ENCODE data around the gene RBM14.

- TF ChIP-seq EZH2 (IDR thresholded peaks at IDR 0.05; ENCODE audit: borderline replicate concordance, low read length) (no peak), CTCF (IDR thresholded peaks at IDR 0.05; ENCODE audit: low read length) (no peak)
Measured at GRCh38 chr11:66631883-66632282, 15.5 kb downstream of the RBM14 start.
